K562 treated with DMSO at 1 percent for 48 hours (cell line): ENCODE data around the gene ECD. TPM values are rescaled to one million over a fixed set of nuclear protein-coding genes. Genes with fewer than 3 reads are reported as not detected.

Source experiments
- total RNA-seq: library from RNA; unstranded; fragments of 300-600 nt; gene quantifications from 2 replicates; pipeline ENCODE4 v1.2.3, GENCODE V29; 2022; ENCODE audit warnings: low replicate concordance; ENCODE audit errors: extremely low read depth

The ECD gene
- not detected in 2 replicates for total RNA-seq

GRCh38 chr10:73167783-73168464, at the start of gene ECD, which contains the start of gene FAM149B1:
ECD (minus strand) TSS chr10:73168008; CDS start chr10:73163937, 4,071 bp downstream.
FAM149B1 (plus strand) TSS chr10:73168119; CDS start chr10:73168340, 221 bp downstream.

GRCh38 chr10:73110345-73110849, 57.4 kb downstream of the ECD start, which contains the start of gene NUDT13:
NUDT13 (plus strand) TSS chr10:73110455; CDS start chr10:73114366, 3,911 bp downstream.

GRCh38 chr10:73096449-73097304, 71.1 kb downstream of the ECD start, which contains the start of gene P4HA1:
P4HA1 (minus strand) TSS chr10:73096866; CDS start chr10:73074883, 21,983 bp downstream.

Other genes starting within 250 kb of the ECD start
- not detected in 2 replicates for gene PLA2G12B, start 213.2 kb downstream of the ECD start, total RNA-seq
- not detected in 2 replicates for gene P4HA1, start 71.1 kb downstream of the ECD start, total RNA-seq
- not detected in 2 replicates for gene NUDT13, start 57.6 kb downstream of the ECD start, total RNA-seq
- gene FAM149B1, start 111 bp upstream of the ECD start, total RNA-seq: not detected in 2 replicates
- gene DNAJC9, start 79.2 kb upstream of the ECD start, total RNA-seq: not detected in 2 replicates
- gene MRPS16, start 84.6 kb upstream of the ECD start, total RNA-seq: 145 TPM in 1 of 2 replicates, not detected in the other
- not detected in 2 replicates for gene CFAP70, start 190.9 kb upstream of the ECD start, total RNA-seq
- gene ANXA7, start 246.1 kb upstream of the ECD start, total RNA-seq: 704 TPM in 1 of 2 replicates, not detected in the other